SK-N-SH (cell line): ENCODE data around the gene PARVB. TPM values are rescaled to one million over a fixed set of nuclear protein-coding genes. Genes with fewer than 3 reads are reported as not detected.

ENCODE experiments used
- CTCF ChIA-PET: fragments of 300-600, 350-600 bp; formaldehyde crosslinking; extraction: SDS; loops from one replicate; lab custom pipeline; 2021; lab: Yijun Ruan, JAX
- POLR2A ChIA-PET: fragments of 350-600 bp; sonication (Branson Sonifier 250); formaldehyde crosslinking; extraction: SDS; loops from one replicate; lab custom pipeline; 2020; ENCODE audit warnings: antibody characterized with exemption, inconsistent platforms; lab: Yijun Ruan, JAX
- DNase-seq: peaks from one replicate; pipeline ENCODE4 v3.0.0; 2012
- H2AFZ ChIP-seq: fragments of 200-600 bp; sonication (generic); 2 replicates; pipeline ENCODE4 v1.8.1; 2016; ENCODE audit warnings: antibody characterized with exemption, mild to moderate bottlenecking, low read depth
- H3F3A ChIP-seq: fragments of 200-600 bp; sonication (generic); replicated peaks from 2 replicates; pipeline ENCODE3; 2016; ENCODE audit warnings: antibody characterized with exemption, mild to moderate bottlenecking; ENCODE audit not compliant: insufficient read depth
- H3K27ac ChIP-seq, 2 experiments: fragments of 200-500 bp in 1 of 2; fragments of 200-600 bp in 1 of 2; sonication (Bioruptor generic) in 1 of 2; sonication (generic), shearing (Covaris generic) in 1 of 2; 2 replicates each; pipeline versions ENCODE4 v1.5.1 to v1.6.1; 2014 to 2016; ENCODE audit warnings: low read depth in 2 of 2, inconsistent platforms in 1 of 2, low read length in 1 of 2, mild to moderate bottlenecking in 1 of 2, mixed read lengths in 1 of 2
- H3K27me3 ChIP-seq: fragments of 200-600 bp; sonication (generic), shearing (Covaris generic); 2 replicates; pipeline ENCODE4 v1.6.1; 2016; ENCODE audit warnings: mixed run types; ENCODE audit not compliant: insufficient read depth
- H3K36me3 ChIP-seq, 2 experiments: fragments of 200-500 bp in 1 of 2; fragments of 200-600 bp in 1 of 2; sonication (Bioruptor generic) in 1 of 2; sonication (generic) in 1 of 2; replicated peaks in 1 of 2; 2 replicates each; pipeline versions ENCODE3 to v1.5.1; 2014 to 2016; ENCODE audit warnings: low read length in 1 of 2, mild to moderate bottlenecking in 1 of 2; ENCODE audit not compliant: insufficient read depth in 2 of 2, control insufficient read depth in 1 of 2
- H3K4me1 ChIP-seq, 2 experiments: fragments of 200-500 bp in 1 of 2; fragments of 200-600 bp in 1 of 2; sonication (Bioruptor generic) in 1 of 2; sonication (generic), shearing (Covaris generic) in 1 of 2; 2 replicates each; pipeline versions ENCODE4 v1.5.1 to v1.6.1; 2014 to 2016; ENCODE audit warnings: low read depth in 1 of 2, low read length in 1 of 2, mixed run types in 1 of 2; ENCODE audit not compliant: insufficient read depth in 2 of 2, control insufficient read depth in 1 of 2
- H3K4me2 ChIP-seq: fragments of 200-600 bp; sonication (generic), shearing (Covaris generic); 2 replicates; pipeline ENCODE4 v1.6.1; 2017; ENCODE audit warnings: mixed run types
- H3K4me3 ChIP-seq, 2 experiments: fragments of 200-500 bp in 1 of 2; fragments of 200-600 bp in 1 of 2; sonication (Bioruptor generic) in 1 of 2; sonication (generic), shearing (Covaris generic) in 1 of 2; 2 replicates each; pipeline versions ENCODE4 v1.5.1 to v1.8.1; 2014 to 2016; ENCODE audit warnings: low read depth in 2 of 2, inconsistent platforms in 1 of 2, low read length in 1 of 2, mild to moderate bottlenecking in 1 of 2, mixed read lengths in 1 of 2, moderate library complexity in 1 of 2
- H3K79me2 ChIP-seq: fragments of 200-600 bp; sonication (generic); 2 replicates; pipeline ENCODE4 v1.8.1; 2017; ENCODE audit warnings: mild to moderate bottlenecking; ENCODE audit not compliant: insufficient read depth
- H3K9ac ChIP-seq: fragments of 200-600 bp; sonication (generic); 2 replicates; pipeline ENCODE4 v1.6.1; 2017; ENCODE audit warnings: mixed run types
- H3K9me2 ChIP-seq: fragments of 200-600 bp; sonication (generic); 2 replicates; pipeline ENCODE4 v1.6.1; 2017; ENCODE audit warnings: mixed run types
- H3K9me3 ChIP-seq: fragments of 200-600 bp; sonication (generic); 2 replicates; pipeline ENCODE4 v1.6.1; 2017; ENCODE audit warnings: mixed run types, mild to moderate bottlenecking, moderate library complexity
- H4K20me1 ChIP-seq: fragments of 200-600 bp; sonication (generic); 2 replicates; pipeline ENCODE4 v1.6.1; 2017; ENCODE audit warnings: mild to moderate bottlenecking, mixed run types; ENCODE audit not compliant: insufficient read depth
- CHD2 ChIP-seq: fragments of 150-350 bp; IDR thresholded peaks from 2 replicates; pipeline ENCODE4 v1.6.1; 2018; ENCODE audit warnings: low read length; ENCODE audit not compliant: partially characterized antibody
- ELF1 ChIP-seq: IDR thresholded peaks from 2 replicates; pipeline ENCODE4 v1.4.0; 2012
- EZH2phosphoT487 ChIP-seq: fragments of 200-600 bp; sonication (generic); IDR thresholded peaks from 2 replicates; pipeline ENCODE4 v1.6.1; 2017; ENCODE audit warnings: low read depth, mixed run types, mild to moderate bottlenecking, antibody characterized with exemption, moderate library complexity, borderline replicate concordance
- GABPA ChIP-seq: IDR thresholded peaks from 2 replicates; pipeline ENCODE4 v1.4.0; 2012; ENCODE audit warnings: low read depth, mild to moderate bottlenecking
- GATA2 ChIP-seq: sonication (generic); formaldehyde crosslinking; IDR thresholded peaks from 2 replicates; pipeline ENCODE4 v1.5.0; 2020; ENCODE audit warnings: mild to moderate bottlenecking, missing genetic modification reagents
- MXI1 ChIP-seq: IDR thresholded peaks from 2 replicates; pipeline ENCODE4 v1.6.1; 2012; ENCODE audit warnings: mild to moderate bottlenecking, low read depth, low read length, improper control_type of control experiment
- NFIC ChIP-seq: IDR thresholded peaks from 2 replicates; pipeline ENCODE4 v1.4.0; 2012; ENCODE audit warnings: borderline replicate concordance
- NRF1 ChIP-seq: IDR thresholded peaks from 2 replicates; pipeline ENCODE4 v1.6.1; 2012; ENCODE audit warnings: low read depth, mild to moderate bottlenecking, low read length
- PBX3 ChIP-seq: IDR thresholded peaks from 2 replicates; pipeline ENCODE4; 2012
- POLR2AphosphoS5 ChIP-seq: IDR thresholded peaks from 2 replicates; pipeline ENCODE4 v1.6.1; 2012; ENCODE audit warnings: low read depth, low read length
- RAD21 ChIP-seq: IDR thresholded peaks from 2 replicates; pipeline ENCODE4 v1.6.1; 2012; ENCODE audit warnings: mild to moderate bottlenecking, low read length
- RFX5 ChIP-seq: IDR thresholded peaks from 2 replicates; pipeline ENCODE4 v1.6.1; 2012; ENCODE audit warnings: mild to moderate bottlenecking, improper control_type of control experiment, low read length
- TCF12 ChIP-seq: IDR thresholded peaks from 2 replicates; pipeline ENCODE4 v1.4.0; 2012
- WGBS: methylation state at CpG from one replicate; pipeline ENCODE4 v1.1.6; 2017; ENCODE audit warnings: low lambda C conversion rate; 5-methylcytosine and 5-hydroxymethylcytosine counted together
- polyA plus RNA-seq, 3 experiments: library from polyadenylated mRNA; depleted of rRNA; stranded (reverse); fragments of >200 nt; gene quantifications; 2 replicates each; pipeline ENCODE4 v1.2.3, GENCODE V29; 2012
- TF ChIP-seq, protein P1 (sequence below): fragments of 150-350 bp; IDR thresholded peaks from 2 replicates; pipeline ENCODE4 v1.6.1; 2017; ENCODE audit warnings: antibody characterized with exemption, low read length, low read depth, borderline replicate concordance
- TF ChIP-seq, protein P2 (sequence below): fragments of 200-600 bp; sonication (generic); IDR thresholded peaks from 2 replicates; pipeline ENCODE4 v1.6.1; 2017; ENCODE audit warnings: antibody characterized with exemption, mild to moderate bottlenecking, moderate library complexity

The PARVB gene
- polyA plus RNA-seq, 1 of the 3 experiments (the other 2 are of a cell fraction), result 87.8 TPM

GRCh38 chr22:44030051-44030701, 6.1 kb downstream of the PARVB start:
- TF ChIP-seq GABPA, result no peak
- TF ChIP-seq, protein P1, sequence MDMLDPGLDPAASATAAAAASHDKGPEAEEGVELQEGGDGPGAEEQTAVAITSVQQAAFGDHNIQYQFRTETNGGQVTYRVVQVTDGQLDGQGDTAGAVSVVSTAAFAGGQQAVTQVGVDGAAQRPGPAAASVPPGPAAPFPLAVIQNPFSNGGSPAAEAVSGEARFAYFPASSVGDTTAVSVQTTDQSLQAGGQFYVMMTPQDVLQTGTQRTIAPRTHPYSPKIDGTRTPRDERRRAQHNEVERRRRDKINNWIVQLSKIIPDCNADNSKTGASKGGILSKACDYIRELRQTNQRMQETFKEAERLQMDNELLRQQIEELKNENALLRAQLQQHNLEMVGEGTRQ, result no peak
- no peak for TF ChIP-seq RFX5
- no peak for TF ChIP-seq ELF1
- TF ChIP-seq MXI1, result no peak
- TF ChIP-seq NRF1, result no peak
- no peak for TF ChIP-seq EZH2phosphoT487
- TF ChIP-seq NFIC, result no peak
- TF ChIP-seq, protein P2, sequence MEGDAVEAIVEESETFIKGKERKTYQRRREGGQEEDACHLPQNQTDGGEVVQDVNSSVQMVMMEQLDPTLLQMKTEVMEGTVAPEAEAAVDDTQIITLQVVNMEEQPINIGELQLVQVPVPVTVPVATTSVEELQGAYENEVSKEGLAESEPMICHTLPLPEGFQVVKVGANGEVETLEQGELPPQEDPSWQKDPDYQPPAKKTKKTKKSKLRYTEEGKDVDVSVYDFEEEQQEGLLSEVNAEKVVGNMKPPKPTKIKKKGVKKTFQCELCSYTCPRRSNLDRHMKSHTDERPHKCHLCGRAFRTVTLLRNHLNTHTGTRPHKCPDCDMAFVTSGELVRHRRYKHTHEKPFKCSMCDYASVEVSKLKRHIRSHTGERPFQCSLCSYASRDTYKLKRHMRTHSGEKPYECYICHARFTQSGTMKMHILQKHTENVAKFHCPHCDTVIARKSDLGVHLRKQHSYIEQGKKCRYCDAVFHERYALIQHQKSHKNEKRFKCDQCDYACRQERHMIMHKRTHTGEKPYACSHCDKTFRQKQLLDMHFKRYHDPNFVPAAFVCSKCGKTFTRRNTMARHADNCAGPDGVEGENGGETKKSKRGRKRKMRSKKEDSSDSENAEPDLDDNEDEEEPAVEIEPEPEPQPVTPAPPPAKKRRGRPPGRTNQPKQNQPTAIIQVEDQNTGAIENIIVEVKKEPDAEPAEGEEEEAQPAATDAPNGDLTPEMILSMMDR, result no peak
- TF ChIP-seq RAD21, result no peak
- no peak for TF ChIP-seq TCF12
- no peak for TF ChIP-seq POLR2AphosphoS5
- no peak for TF ChIP-seq GATA2 (CRISPR knock-in tag)
- TF ChIP-seq PBX3, result no peak
- Histone ChIP-seq H3K4me1 (no peaks in the 10 kb centered on the region), H3K79me2 (peaks cover 20% of the 10 kb centered on the region; the same call in 1 of the 2 replicates), H3K4me3 (no peak overlapping the region), H3K27ac (no peak overlapping the region), H3K4me2 (no peak overlapping the region), H3F3A (no peaks in the 10 kb centered on the region), H2AFZ (no peak overlapping the region), H3K9me2 (no peaks in the 10 kb centered on the region), H3K9me3 (no peaks in the 10 kb centered on the region), H3K27me3 (no peaks in the 10 kb centered on the region), H3K36me3 (no peaks in the 10 kb centered on the region), H4K20me1 (no peaks in the 10 kb centered on the region; the same call in 1 of the 2 replicates), H3K9ac (no peak overlapping the region)
- POLR2A ChIA-PET, result interaction anchor here (0.7 kb wide), 1 partner anchor 728 kb away, joined by 3 read pairs; no protein-coding TSS in a partner anchor
- DNase-seq, result no peak
- WGBS, result 89% methylated on average over 13 of the region's 18 CpGs
- CTCF ChIA-PET, result interaction anchor here (1.6 kb wide), 2 partner anchors 54 to 56 kb away, joined by 4 to 5 read pairs; no protein-coding TSS in a partner anchor

DNA sequence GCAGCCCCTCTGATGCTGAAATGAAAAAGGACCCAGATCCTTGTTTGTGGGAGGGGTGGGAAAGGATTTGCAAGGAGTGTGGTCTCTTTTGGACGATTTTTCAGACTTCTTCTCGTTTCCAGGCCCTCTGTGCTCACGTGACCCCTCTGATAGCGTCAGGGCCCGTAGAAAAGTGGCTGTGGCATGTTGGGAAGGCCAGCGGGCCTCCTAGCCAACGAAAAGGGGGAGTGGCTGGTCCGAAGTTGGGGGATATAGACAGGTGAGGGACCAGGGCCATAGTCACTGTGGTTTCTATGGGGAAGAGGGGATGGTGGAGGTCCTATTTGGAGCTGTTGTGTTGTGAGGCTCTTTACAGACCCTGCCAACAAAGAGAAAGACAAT, 6.6 kb downstream of the PARVB start:
- H2AFZ ChIP-seq, result no peak overlapping the region
- H3K79me2 ChIP-seq, result peaks cover 15% of the 10 kb centered on the region; the same call in 1 of the 2 replicates
- no peak overlapping the region for H3K4me3 ChIP-seq
- H3F3A ChIP-seq, result no peaks in the 10 kb centered on the region
- H3K4me1 ChIP-seq, result no peaks in the 10 kb centered on the region
- no peak overlapping the region for H3K9ac ChIP-seq
- DNase-seq, result no peak
- H3K9me2 ChIP-seq, result no peaks in the 10 kb centered on the region
- TF ChIP-seq CHD2, result no peak
- H3K27ac ChIP-seq, result no peak overlapping the region
- ChIA-PET POLR2A (no interaction called here), CTCF (interaction anchor here (1.6 kb wide), 2 partner anchors 53 to 55 kb away, joined by 4 to 5 read pairs; no protein-coding TSS in a partner anchor)
- no peaks in the 10 kb centered on the region for H3K36me3 ChIP-seq
- H3K9me3 ChIP-seq, result no peaks in the 10 kb centered on the region
- 92% methylated on average over 8 of the region's 8 CpGs for WGBS
- no peak overlapping the region for H3K4me2 ChIP-seq
- H3K27me3 ChIP-seq, result no peaks in the 10 kb centered on the region
- H4K20me1 ChIP-seq, result no peaks in the 10 kb centered on the region; the same call in 1 of the 2 replicates
